Renal cortex interstitium (tissue), 11 donors: ENCODE measurements around the gene PSMD12. TPM values are rescaled to one million over a fixed set of nuclear protein-coding genes. Genes with fewer than 3 reads are reported as not detected.

Experiments used
- DNase-seq, 11 donors: peaks; one replicate each; pipeline ENCODE4 v3.0.0-alpha.2; 2013; ENCODE audit warnings: low read depth in 9 of 11, low spot score in 4 of 11; ENCODE audit errors: extremely low read depth in 1 of 11
- polyA plus RNA-seq, 3 donors: library from polyadenylated mRNA; unstranded; fragments of 120-200 nt; gene quantifications; one replicate each; pipeline ENCODE4 v1.2.1, GENCODE V29; 2013; ENCODE audit not compliant: insufficient read length in 3 of 3

Gene PSMD12
- polyA plus RNA-seq, 3 donors = 42.9 to 48.2 (median 44.3) TPM

- DNase-seq = peak in 9 of 11 donors; percentile 21 to 46 (median 33)
Measured at GRCh38 chr17:67289181-67289876, 77.0 kb downstream of the PSMD12 start.

Other genes starting within 250 kb of the PSMD12 start
- gene HELZ, start 121.4 kb downstream of the PSMD12 start, polyA plus RNA-seq = 10 to 100 TPM; 29.1 to 33.6 (median 30.3) TPM
- 10 to 100 TPM; 19.9 to 26.1 (median 23.7) TPM for gene PITPNC1, start 10.7 kb upstream of the PSMD12 start, polyA plus RNA-seq